ENCODE results near the gene SNCA. TPM values are rescaled to one million over a fixed set of nuclear protein-coding genes. Genes with fewer than 3 reads are reported as not detected.

The SNCA gene
- total and polyA plus RNA-seq, 5 experiments from 2014 or later: not detected

Other genes with a start within 250 kb of the SNCA start
- under 1 TPM; 0.08 to 0.11 TPM for gene MMRN1, start 57.7 kb upstream of the SNCA start, total RNA-seq
- gene MMRN1, start 57.7 kb upstream of the SNCA start, polyA plus RNA-seq: not detected